ENCODE measurements around the gene FAM200B.
A peak's percentile ranks its signal among the peaks of the same experiment; 100 is the strongest.

The FAM200B gene

GRCh38 chr4:15689540-15689939 lies 7.9 kb downstream of the FAM200B start:
- Histone ChIP-seq H3K27me3 (ENCODE audit: control insufficient read depth, insufficient read depth, low read length) (no peaks in the 10 kb centered on the region), H3K4me3 (ENCODE audit: low read length) (no peak overlapping the region), H3K4me1 (ENCODE audit: control insufficient read depth, insufficient read depth, low read length) (no peaks in the 10 kb centered on the region), H3K9me3 (ENCODE audit: control insufficient read depth, low read length) (no peaks in the 10 kb centered on the region), H3K36me3 (ENCODE audit: control insufficient read depth, insufficient read depth, low read length) (no peaks in the 10 kb centered on the region), H3K9ac (ENCODE audit: low read length) (no peak overlapping the region)

- Histone ChIP-seq H3K9ac (ENCODE audit: low read length) (no peak overlapping the region), H3K36me3 (ENCODE audit: control insufficient read depth, insufficient read depth, low read length) (no peaks in the 10 kb centered on the region)
Observed at GRCh38 chr4:15690020-15690809, 8.6 kb downstream of the FAM200B start.

GRCh38 chr4:15691346-15692135 lies 9.9 kb downstream of the FAM200B start:
- H3K9ac ChIP-seq (ENCODE audit: low read length): no peak overlapping the region

More at GRCh38 chr4:15690020-15690809, 8.6 kb downstream of the FAM200B start:
- Histone ChIP-seq H3K4me1 (ENCODE audit: control insufficient read depth, insufficient read depth, low read length) (no peaks in the 10 kb centered on the region), H3K4me3 (ENCODE audit: low read length) (no peak overlapping the region), H3K27me3 (ENCODE audit: control insufficient read depth, insufficient read depth, low read length) (no peaks in the 10 kb centered on the region), H3K9me3 (ENCODE audit: control insufficient read depth, low read length) (no peaks in the 10 kb centered on the region)

GRCh38 chr4:15692602-15693001 lies 11.0 kb downstream of the FAM200B start:
- Histone ChIP-seq H3K36me3 (ENCODE audit: control insufficient read depth, insufficient read depth, low read length) (no peaks in the 10 kb centered on the region), H3K4me3 (ENCODE audit: low read length) (no peak overlapping the region), H3K27me3 (ENCODE audit: control insufficient read depth, insufficient read depth, low read length) (no peaks in the 10 kb centered on the region), H3K9me3 (ENCODE audit: control insufficient read depth, low read length) (no peaks in the 10 kb centered on the region), H3K4me1 (ENCODE audit: control insufficient read depth, insufficient read depth, low read length) (no peaks in the 10 kb centered on the region), H3K9ac (ENCODE audit: low read length) (no peak overlapping the region)

More at GRCh38 chr4:15691346-15692135, 9.9 kb downstream of the FAM200B start:
- Histone ChIP-seq H3K4me3 (ENCODE audit: low read length) (no peak overlapping the region), H3K36me3 (ENCODE audit: control insufficient read depth, insufficient read depth, low read length) (no peaks in the 10 kb centered on the region), H3K9me3 (ENCODE audit: control insufficient read depth, low read length) (no peaks in the 10 kb centered on the region), H3K4me1 (ENCODE audit: control insufficient read depth, insufficient read depth, low read length) (no peaks in the 10 kb centered on the region), H3K27me3 (ENCODE audit: control insufficient read depth, insufficient read depth, low read length) (no peaks in the 10 kb centered on the region)

GRCh38 chr4:15694431-15694830 lies 12.8 kb downstream of the FAM200B start:
- no peak overlapping the region for H3K9ac ChIP-seq (ENCODE audit: low read length)
- H3K36me3 ChIP-seq (ENCODE audit: control insufficient read depth, insufficient read depth, low read length): no peaks in the 10 kb centered on the region
- H3K9me3 ChIP-seq (ENCODE audit: control insufficient read depth, low read length): no peaks in the 10 kb centered on the region
- H3K4me1 ChIP-seq (ENCODE audit: control insufficient read depth, insufficient read depth, low read length): no peaks in the 10 kb centered on the region
- no peaks in the 10 kb centered on the region for H3K27me3 ChIP-seq (ENCODE audit: control insufficient read depth, insufficient read depth, low read length)
- H3K4me3 ChIP-seq (ENCODE audit: low read length): no peak overlapping the region

- Histone ChIP-seq H3K4me3 (ENCODE audit: low read length) (no peak overlapping the region), H3K4me1 (ENCODE audit: control insufficient read depth, insufficient read depth, low read length) (no peaks in the 10 kb centered on the region), H3K9ac (ENCODE audit: low read length) (no peak overlapping the region), H3K36me3 (ENCODE audit: control insufficient read depth, insufficient read depth, low read length) (no peaks in the 10 kb centered on the region), H3K9me3 (ENCODE audit: control insufficient read depth, low read length) (no peaks in the 10 kb centered on the region), H3K27me3 (ENCODE audit: control insufficient read depth, insufficient read depth, low read length) (no peaks in the 10 kb centered on the region)
Observed at GRCh38 chr4:15695240-15695699, 13.6 kb downstream of the FAM200B start.

GRCh38 chr4:15695729-15696128 lies 14.1 kb downstream of the FAM200B start:
- Histone ChIP-seq H3K36me3 (ENCODE audit: control insufficient read depth, insufficient read depth, low read length) (no peaks in the 10 kb centered on the region), H3K9ac (ENCODE audit: low read length) (no peak overlapping the region), H3K4me3 (ENCODE audit: low read length) (no peak overlapping the region)

GRCh38 chr4:15696866-15697265 lies 15.2 kb downstream of the FAM200B start:
- Histone ChIP-seq H3K9ac (ENCODE audit: low read length) (no peak overlapping the region), H3K4me3 (ENCODE audit: low read length) (no peak overlapping the region), H3K36me3 (ENCODE audit: control insufficient read depth, insufficient read depth, low read length) (no peaks in the 10 kb centered on the region), H3K27me3 (ENCODE audit: control insufficient read depth, insufficient read depth, low read length) (no peaks in the 10 kb centered on the region), H3K9me3 (ENCODE audit: control insufficient read depth, low read length) (no peaks in the 10 kb centered on the region), H3K4me1 (ENCODE audit: control insufficient read depth, insufficient read depth, low read length) (no peaks in the 10 kb centered on the region)

More at GRCh38 chr4:15695729-15696128, 14.1 kb downstream of the FAM200B start:
- Histone ChIP-seq H3K27me3 (ENCODE audit: control insufficient read depth, insufficient read depth, low read length) (no peaks in the 10 kb centered on the region), H3K4me1 (ENCODE audit: control insufficient read depth, insufficient read depth, low read length) (no peaks in the 10 kb centered on the region), H3K9me3 (ENCODE audit: control insufficient read depth, low read length) (no peaks in the 10 kb centered on the region)

- H3K27me3 ChIP-seq (ENCODE audit: control insufficient read depth, insufficient read depth, low read length): no peaks in the 10 kb centered on the region
- no peak within 1 kb of the TSS for H3K9ac ChIP-seq (ENCODE audit: low read length)
- H3K36me3 ChIP-seq (ENCODE audit: control insufficient read depth, insufficient read depth, low read length): no peaks in the 10 kb centered on the region
- no peaks in the 10 kb centered on the region for H3K4me1 ChIP-seq (ENCODE audit: control insufficient read depth, insufficient read depth, low read length)
- peak within 1 kb of the TSS; percentile 3 for H3K4me3 ChIP-seq (ENCODE audit: low read length)
- H3K9me3 ChIP-seq (ENCODE audit: control insufficient read depth, low read length): no peaks in the 10 kb centered on the region
Observed at GRCh38 chr4:15702941-15703403, 21.3 kb downstream of the FAM200B start, which contains the start of gene BST1. TSS of gene BST1 (plus strand) at chr4:15703065. CDS start at chr4:15703145, 80 bp downstream.

- H3K9me3 ChIP-seq (ENCODE audit: control insufficient read depth, low read length): no peaks in the 10 kb centered on the region
- H3K4me3 ChIP-seq (ENCODE audit: low read length): no peak overlapping the region
- H3K9ac ChIP-seq (ENCODE audit: low read length): no peak overlapping the region
- H3K27me3 ChIP-seq (ENCODE audit: control insufficient read depth, insufficient read depth, low read length): no peaks in the 10 kb centered on the region
- H3K4me1 ChIP-seq (ENCODE audit: control insufficient read depth, insufficient read depth, low read length): no peaks in the 10 kb centered on the region
- no peaks in the 10 kb centered on the region for H3K36me3 ChIP-seq (ENCODE audit: control insufficient read depth, insufficient read depth, low read length)
Observed at GRCh38 chr4:15703439-15703838, 21.8 kb downstream of the FAM200B start.

- no peaks in the 10 kb centered on the region for H3K4me1 ChIP-seq (ENCODE audit: control insufficient read depth, insufficient read depth, low read length)
- H3K36me3 ChIP-seq (ENCODE audit: control insufficient read depth, insufficient read depth, low read length): no peaks in the 10 kb centered on the region
- H3K9me3 ChIP-seq (ENCODE audit: control insufficient read depth, low read length): no peaks in the 10 kb centered on the region
- H3K4me3 ChIP-seq (ENCODE audit: low read length): no peak overlapping the region
- H3K9ac ChIP-seq (ENCODE audit: low read length): no peak overlapping the region
- H3K27me3 ChIP-seq (ENCODE audit: control insufficient read depth, insufficient read depth, low read length): no peaks in the 10 kb centered on the region
Observed at GRCh38 chr4:15704129-15704528, 22.5 kb downstream of the FAM200B start.
